Smooth muscle cell (in vitro differentiated cells): ENCODE measurements around the gene CUX1. TPM values are rescaled to one million over a fixed set of nuclear protein-coding genes. Genes with fewer than 3 reads are reported as not detected.

Source experiments
- DNase-seq: peaks from one replicate; lab custom pipeline; 2025; ENCODE audit not compliant: unreplicated experiment; lab: John Stamatoyannopoulos, UW
- H2AFZ ChIP-seq: fragments of 200-600 bp; sonication (generic); 2 replicates; pipeline ENCODE4 v1.6.0; 2016; ENCODE audit warnings: antibody characterized with exemption, low read depth, mild to moderate bottlenecking
- H3F3A ChIP-seq: fragments of 200-600 bp; sonication (generic); 2 replicates; pipeline ENCODE4 v1.6.0; 2017; ENCODE audit warnings: antibody characterized with exemption, low read depth
- H3K27ac ChIP-seq: fragments of 200-600 bp; sonication (generic); 2 replicates; pipeline ENCODE4 v1.5.1; 2016; ENCODE audit warnings: low read depth, mild to moderate bottlenecking
- H3K27me3 ChIP-seq: fragments of 200-600 bp; sonication (generic); 2 replicates; pipeline ENCODE4 v1.6.1; 2016; ENCODE audit warnings: low read depth, mild to moderate bottlenecking
- H3K36me3 ChIP-seq: fragments of 200-600 bp; sonication (generic); 2 replicates; pipeline ENCODE4 v1.5.1; 2016; ENCODE audit warnings: low read depth
- H3K4me1 ChIP-seq: fragments of 200-600 bp; sonication (generic); 2 replicates; pipeline ENCODE4 v1.5.1; 2016; ENCODE audit warnings: low read depth
- H3K4me2 ChIP-seq: fragments of 200-600 bp; sonication (generic); 2 replicates; pipeline ENCODE4 v1.6.0; 2016; ENCODE audit warnings: mild to moderate bottlenecking
- H3K4me3 ChIP-seq: fragments of 200-600 bp; sonication (generic); 2 replicates; pipeline ENCODE4 v1.5.1; 2016; ENCODE audit warnings: mild to moderate bottlenecking
- H3K79me2 ChIP-seq: fragments of 200-600 bp; sonication (generic); 2 replicates; pipeline ENCODE4 v1.6.0; 2016; ENCODE audit warnings: low read depth, mild to moderate bottlenecking
- H3K9ac ChIP-seq: fragments of 200-600 bp; sonication (generic); 2 replicates; pipeline ENCODE4 v1.6.0; 2016; ENCODE audit warnings: low read depth
- H3K9me3 ChIP-seq: fragments of 200-600 bp; sonication (generic); replicated peaks from 2 replicates; pipeline ENCODE4 v1.5.1; 2016; ENCODE audit warnings: low read depth
- H4K20me1 ChIP-seq: fragments of 200-600 bp; sonication (generic); 2 replicates; pipeline ENCODE4 v1.6.0; 2016; ENCODE audit warnings: low read depth
- CTCF ChIP-seq: fragments of 200-600 bp; sonication (generic); IDR thresholded peaks from 2 replicates; pipeline ENCODE4 v1.5.1; 2017; ENCODE audit warnings: borderline replicate concordance, mild to moderate bottlenecking, antibody characterized with exemption; ENCODE audit not compliant: insufficient read depth, poor library complexity, severe bottlenecking
- WGBS: methylation state at CpG from one replicate; pipeline ENCODE4 v1.1.7; 2016; ENCODE audit warnings: low lambda C conversion rate; 5-methylcytosine and 5-hydroxymethylcytosine counted together
- polyA plus RNA-seq: library from polyadenylated mRNA; unstranded; fragments of >200 nt; fragmentation: Nextera tagmentation; extraction: Ambion mirVana; gene quantifications from 2 replicates; pipeline ENCODE4 v1.2.1, GENCODE V29; 2016
- total RNA-seq: library from RNA; depleted of rRNA; stranded (reverse); fragments of >200 nt; gene quantifications from 2 replicates; pipeline ENCODE4 v1.2.3, GENCODE V29; 2014

CUX1 gene
- total and polyA plus RNA-seq, 2 experiments from 2014 or later, result 56.3 to 78.4 TPM

- Histone ChIP-seq H4K20me1 (peaks cover 5% of the 10 kb centered on the region), H2AFZ (no peak overlapping the region), H3K27me3 (no peaks in the 10 kb centered on the region), H3K4me2 (no peak overlapping the region), H3K4me1 (no peaks in the 10 kb centered on the region), H3K9me3 (no peaks in the 10 kb centered on the region), H3K9ac (no peak overlapping the region), H3K79me2 (no peaks in the 10 kb centered on the region), H3K27ac (no peak overlapping the region), H3K4me3 (no peak overlapping the region), H3K36me3 (no peaks in the 10 kb centered on the region), H3F3A (no peaks in the 10 kb centered on the region)
- 95% methylated on average over 13 of the region's 13 CpGs for WGBS
- TF ChIP-seq CTCF, result no peak
- DNase-seq, result no peak
Observed at GRCh38 chr7:102262546-102262945, 445.1 kb downstream of the CUX1 start.

GRCh38 chr7:102264367-102264891 is 447.0 kb downstream of the CUX1 start:
- H3K9ac ChIP-seq, result no peak overlapping the region
- H3K4me1 ChIP-seq, result no peaks in the 10 kb centered on the region
- TF ChIP-seq CTCF, result no peak
- H4K20me1 ChIP-seq, result no peaks in the 10 kb centered on the region
- WGBS, result 51% methylated on average over 13 of the region's 13 CpGs
- H3K4me3 ChIP-seq, result no peak overlapping the region
- H3K27me3 ChIP-seq, result no peaks in the 10 kb centered on the region
- H2AFZ ChIP-seq, result no peak overlapping the region
- no peak overlapping the region for H3K4me2 ChIP-seq
- H3K27ac ChIP-seq, result peak overlapping the region; percentile 70
- H3K36me3 ChIP-seq, result no peaks in the 10 kb centered on the region
- H3K9me3 ChIP-seq, result no peaks in the 10 kb centered on the region
- H3F3A ChIP-seq, result no peaks in the 10 kb centered on the region
- no peaks in the 10 kb centered on the region for H3K79me2 ChIP-seq
- no peak for DNase-seq

GRCh38 chr7:102266541-102266940 is 449.1 kb downstream of the CUX1 start:
- Histone ChIP-seq H3F3A (no peaks in the 10 kb centered on the region), H3K9me3 (no peaks in the 10 kb centered on the region), H3K9ac (no peak overlapping the region), H2AFZ (no peak overlapping the region), H3K27ac (no peak overlapping the region), H3K4me1 (no peaks in the 10 kb centered on the region), H3K4me2 (no peak overlapping the region), H3K36me3 (no peaks in the 10 kb centered on the region), H3K4me3 (no peak overlapping the region), H4K20me1 (no peaks in the 10 kb centered on the region), H3K79me2 (no peaks in the 10 kb centered on the region), H3K27me3 (no peaks in the 10 kb centered on the region)
- no peak for DNase-seq
- no peak for TF ChIP-seq CTCF
- 92% methylated on average over 14 of the region's 14 CpGs for WGBS

GRCh38 chr7:102268635-102269034 is 451.2 kb downstream of the CUX1 start:
- Histone ChIP-seq H4K20me1 (no peaks in the 10 kb centered on the region), H3K27ac (no peak overlapping the region), H3K36me3 (no peaks in the 10 kb centered on the region), H3K4me1 (peaks cover 2% of the 10 kb centered on the region), H3K4me2 (no peak overlapping the region), H3K9me3 (no peaks in the 10 kb centered on the region), H3K4me3 (no peak overlapping the region), H3F3A (no peaks in the 10 kb centered on the region), H2AFZ (no peak overlapping the region), H3K27me3 (no peaks in the 10 kb centered on the region), H3K9ac (no peak overlapping the region), H3K79me2 (no peaks in the 10 kb centered on the region)
- TF ChIP-seq CTCF, result no peak
- no peak for DNase-seq
- 96% methylated on average over 8 of the region's 10 CpGs for WGBS
